H9 (cell line): ENCODE measurements around the gene IRAK1. TPM values are rescaled to one million over a fixed set of nuclear protein-coding genes. Genes with fewer than 3 reads are reported as not detected.
A peak's percentile ranks its signal among the peaks of the same experiment; 100 is the strongest.

ENCODE experiments used
- DNase-seq: peaks from one replicate; pipeline ENCODE4 v3.0.0-alpha.2; 2017
- H2AFZ ChIP-seq: one replicate; pipeline ENCODE4 v1.6.1; 2013; ENCODE audit warnings: mild to moderate bottlenecking, low read length, control low read depth, moderate library complexity
- H2AK5ac ChIP-seq: 2 replicates; pipeline ENCODE4 v1.6.1; 2013; ENCODE audit warnings: low read length, control low read depth, mixed read lengths; ENCODE audit not compliant: insufficient read length
- H2BK120ac ChIP-seq: one replicate; pipeline ENCODE4 v1.6.1; 2013; ENCODE audit warnings: low read depth, mild to moderate bottlenecking, low read length, control low read depth, inconsistent platforms; ENCODE audit not compliant: poor library complexity, severe bottlenecking
- H2BK12ac ChIP-seq: 2 replicates; pipeline ENCODE4 v1.6.1; 2013; ENCODE audit warnings: low read length, control low read depth, mixed read lengths, low read depth; ENCODE audit not compliant: insufficient read length
- H2BK15ac ChIP-seq: 2 replicates; pipeline ENCODE4 v1.6.1; 2013; ENCODE audit warnings: low read depth, low read length, control low read depth
- H2BK20ac ChIP-seq: one replicate; pipeline ENCODE4 v1.6.1; 2013; ENCODE audit warnings: low read depth, mild to moderate bottlenecking, low read length, control low read depth, inconsistent platforms; ENCODE audit not compliant: poor library complexity, severe bottlenecking
- H2BK5ac ChIP-seq: 2 replicates; pipeline ENCODE4 v1.6.1; 2013; ENCODE audit warnings: low read length, control low read depth, mixed read lengths; ENCODE audit not compliant: insufficient read length
- H3K14ac ChIP-seq: 2 replicates; pipeline ENCODE4 v1.6.1; 2013; ENCODE audit warnings: low read length, control low read depth; ENCODE audit not compliant: insufficient read depth
- H3K18ac ChIP-seq: 2 replicates; pipeline ENCODE4 v1.6.1; 2013; ENCODE audit warnings: low read depth, mild to moderate bottlenecking, mixed read lengths, low read length, control low read depth; ENCODE audit not compliant: insufficient read length
- H3K23ac ChIP-seq: 2 replicates; pipeline ENCODE4 v1.6.1; 2013; ENCODE audit warnings: low read length, control low read depth, mixed read lengths, low read depth; ENCODE audit not compliant: insufficient read length
- H3K23me2 ChIP-seq: 2 replicates; pipeline ENCODE4 v1.6.1; 2013; ENCODE audit warnings: low read depth, mild to moderate bottlenecking, mixed read lengths, low read length, control low read depth; ENCODE audit not compliant: insufficient read length, poor library complexity, severe bottlenecking
- H3K27ac ChIP-seq: 2 replicates; pipeline ENCODE4 v1.5.1; 2013; ENCODE audit warnings: low read length, control low read depth, mixed read lengths, low read depth; ENCODE audit not compliant: insufficient read length
- H3K27me3 ChIP-seq: 2 replicates; pipeline ENCODE4 v1.6.1; 2013; ENCODE audit warnings: low read length, control low read depth, inconsistent platforms; ENCODE audit not compliant: insufficient read depth
- H3K4ac ChIP-seq: 2 replicates; pipeline ENCODE4 v1.6.1; 2013; ENCODE audit warnings: low read depth, mild to moderate bottlenecking, control low read depth, inconsistent platforms, low read length, moderate library complexity
- H3K4me1 ChIP-seq: 2 replicates; pipeline ENCODE4 v1.6.1; 2013; ENCODE audit warnings: low read length, control low read depth, inconsistent platforms; ENCODE audit not compliant: insufficient read depth
- H3K4me2 ChIP-seq: 2 replicates; pipeline ENCODE4 v1.6.1; 2013; ENCODE audit warnings: low read length, control low read depth, mixed read lengths; ENCODE audit not compliant: insufficient read length, insufficient read depth
- H3K56ac ChIP-seq: 2 replicates; pipeline ENCODE4 v1.6.1; 2013; ENCODE audit warnings: low read depth, mild to moderate bottlenecking, mixed read lengths, low read length, control low read depth; ENCODE audit not compliant: insufficient read length
- H3K79me1 ChIP-seq: 2 replicates; pipeline ENCODE4 v1.6.1; 2013; ENCODE audit warnings: low read depth, mild to moderate bottlenecking, moderate library complexity, low read length, control low read depth, inconsistent platforms; ENCODE audit not compliant: insufficient read depth, poor library complexity, severe bottlenecking
- H3K79me2 ChIP-seq: 2 replicates; pipeline ENCODE4 v1.6.1; 2013; ENCODE audit warnings: low read length, control low read depth, inconsistent platforms; ENCODE audit not compliant: insufficient read depth
- H3K9ac ChIP-seq: 2 replicates; pipeline ENCODE4 v1.6.1; 2013; ENCODE audit warnings: low read length, control low read depth, mixed read lengths; ENCODE audit not compliant: insufficient read length; ENCODE audit errors: extremely low read depth
- H3K9me3 ChIP-seq: one replicate; pipeline ENCODE4 v1.6.1; 2013; ENCODE audit warnings: low read depth, low read length, inconsistent platforms; ENCODE audit not compliant: control insufficient read depth
- H3T11ph ChIP-seq: one replicate; pipeline ENCODE4 v1.6.1; 2013; ENCODE audit warnings: mild to moderate bottlenecking, low read length, control low read depth, inconsistent platforms
- H4K20me1 ChIP-seq: one replicate; pipeline ENCODE4 v1.6.1; 2013; ENCODE audit not compliant: control insufficient read depth, insufficient read length, insufficient read depth
- H4K5ac ChIP-seq: 2 replicates; pipeline ENCODE4 v1.6.1; 2013; ENCODE audit warnings: low read depth, mild to moderate bottlenecking, mixed read lengths, low read length, control low read depth; ENCODE audit not compliant: insufficient read length
- H4K8ac ChIP-seq: replicated peaks from 2 replicates; pipeline ENCODE4 v1.6.1; 2013; ENCODE audit warnings: low read length, control low read depth, mixed read lengths, low read depth; ENCODE audit not compliant: insufficient read length
- H4K91ac ChIP-seq: 2 replicates; pipeline ENCODE4 v1.6.1; 2013; ENCODE audit warnings: low read depth, mild to moderate bottlenecking, moderate library complexity, mixed read lengths, low read length, control low read depth; ENCODE audit not compliant: insufficient read length
- H3K27ac Mint-ChIP-seq, 3 experiments: 2 replicates in 2 of 3; 3 replicates in 1 of 3; pipeline ENCODE4 v1.8.0; 2020 to 2021; ENCODE audit warnings: mixed read lengths in 3 of 3, mild to moderate bottlenecking in 1 of 3, moderate library complexity in 1 of 3
- H3K27me3 Mint-ChIP-seq: 2 replicates; pipeline ENCODE4 v1.8.0; 2021; ENCODE audit warnings: low read depth, mild to moderate bottlenecking, moderate library complexity, mixed read lengths
- H3K36me3 Mint-ChIP-seq, 3 experiments: 2 replicates in 2 of 3; 3 replicates in 1 of 3; pipeline ENCODE4 v1.8.0; 2020 to 2021; ENCODE audit warnings: low read depth in 3 of 3, mixed read lengths in 3 of 3; ENCODE audit not compliant: insufficient read depth in 1 of 3
- H3K4me1 Mint-ChIP-seq, 2 experiments: 2 replicates each; pipeline ENCODE4 v1.8.0; 2020; ENCODE audit warnings: mixed read lengths in 2 of 2
- H3K4me3 Mint-ChIP-seq, 2 experiments: 2 replicates in 1 of 2; 3 replicates in 1 of 2; pipeline ENCODE4 v1.8.0; 2020 to 2021; ENCODE audit warnings: mild to moderate bottlenecking in 2 of 2, mixed read lengths in 2 of 2, moderate library complexity in 1 of 2
- H3K9me3 Mint-ChIP-seq, 2 experiments: 2 replicates in 1 of 2; 3 replicates in 1 of 2; pipeline ENCODE4 v1.8.0; 2020; ENCODE audit warnings: mild to moderate bottlenecking in 2 of 2, mixed read lengths in 2 of 2, moderate library complexity in 1 of 2
- WGBS: extraction: QIAGEN DNeasy Blood & Tissue Kit; methylation state at CpG from one replicate; pipeline ENCODE4 v1.1.7; 2013; ENCODE audit warnings: missing lambda C conversion rate, low lambda C conversion rate, mixed read lengths; ENCODE audit not compliant: insufficient read length; ENCODE audit errors: extremely low coverage; 5-methylcytosine and 5-hydroxymethylcytosine counted together
- total RNA-seq: library from RNA; stranded (reverse); gene quantifications from 2 replicates; pipeline ENCODE4 v1.2.1, GENCODE V29; 2021
- TF ChIP-seq, protein P1 (sequence below): fragments of 200-600 bp; sonication (generic); conservative IDR thresholded peaks from 3 replicates; pipeline ENCODE4 v1.8.0; 2021; ENCODE audit warnings: antibody characterized with exemption, mild to moderate bottlenecking

IRAK1 gene
- total RNA-seq, 1 experiment from 2014 or later = 98.4 TPM

DNA sequence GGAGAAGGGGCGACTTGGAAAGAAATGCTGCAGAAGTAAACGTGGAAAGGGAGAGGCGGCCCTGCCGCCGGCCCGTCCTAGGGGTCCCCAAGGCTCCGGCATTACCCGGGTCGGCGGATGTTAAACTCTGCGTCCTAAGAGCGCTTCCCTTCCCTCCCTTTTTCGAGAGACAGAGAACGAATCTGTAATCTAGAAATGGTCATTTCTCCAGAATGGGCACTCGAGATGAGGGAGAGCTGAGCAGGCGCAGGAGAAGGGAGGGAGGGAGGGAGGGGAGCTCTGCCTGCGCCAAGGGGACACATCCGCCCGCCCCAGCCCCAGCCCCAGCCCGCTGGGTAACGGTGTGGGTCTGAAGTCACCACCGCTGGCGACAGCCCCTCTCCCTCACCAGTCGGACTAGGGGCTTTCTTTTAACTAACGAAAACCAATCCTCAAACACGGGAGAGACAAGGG lies 49.8 kb downstream of the IRAK1 start:
- peak overlapping the region; percentile 100 for H3K4me3 Mint-ChIP-seq
- Histone ChIP-seq H3K27me3 (no peaks in the 10 kb centered on the region), H4K20me1 (no peaks in the 10 kb centered on the region), H3K14ac (no peak overlapping the region), H3K79me1 (peaks cover 1% of the 10 kb centered on the region), H2BK20ac (no peak overlapping the region), H3K9ac (peak overlapping the region; percentile 4), H3K4me1 (peaks cover 4% of the 10 kb centered on the region; the same call in 1 of the 2 replicates), H3K23ac (no peak overlapping the region), H3K23me2 (peaks cover 18% of the 10 kb centered on the region), H2AFZ (no peak overlapping the region), H2BK15ac (no peak overlapping the region), H3T11ph (no peak overlapping the region), H2AK5ac (no peak overlapping the region), H2BK120ac (no peak overlapping the region), H3K18ac (no peak overlapping the region), H3K79me2 (peaks cover 47% of the 10 kb centered on the region; the same call in 1 of the 2 replicates), H4K91ac (no peak overlapping the region), H4K5ac (no peak overlapping the region), H4K8ac (no peak overlapping the region), H3K9me3 (no peaks in the 10 kb centered on the region), H3K4ac (no peak overlapping the region), H2BK5ac (no peak overlapping the region), H3K56ac (no peak overlapping the region), H3K4me2 (peak overlapping the region; percentile 80), H3K27ac (no peak overlapping the region), H2BK12ac (no peak overlapping the region)
- no peak for DNase-seq
- WGBS = no CpG with 5 or more reads among the region's 26 CpGs
- no peaks in the 10 kb centered on the region for H3K27me3 Mint-ChIP-seq
- TF ChIP-seq, protein P1, sequence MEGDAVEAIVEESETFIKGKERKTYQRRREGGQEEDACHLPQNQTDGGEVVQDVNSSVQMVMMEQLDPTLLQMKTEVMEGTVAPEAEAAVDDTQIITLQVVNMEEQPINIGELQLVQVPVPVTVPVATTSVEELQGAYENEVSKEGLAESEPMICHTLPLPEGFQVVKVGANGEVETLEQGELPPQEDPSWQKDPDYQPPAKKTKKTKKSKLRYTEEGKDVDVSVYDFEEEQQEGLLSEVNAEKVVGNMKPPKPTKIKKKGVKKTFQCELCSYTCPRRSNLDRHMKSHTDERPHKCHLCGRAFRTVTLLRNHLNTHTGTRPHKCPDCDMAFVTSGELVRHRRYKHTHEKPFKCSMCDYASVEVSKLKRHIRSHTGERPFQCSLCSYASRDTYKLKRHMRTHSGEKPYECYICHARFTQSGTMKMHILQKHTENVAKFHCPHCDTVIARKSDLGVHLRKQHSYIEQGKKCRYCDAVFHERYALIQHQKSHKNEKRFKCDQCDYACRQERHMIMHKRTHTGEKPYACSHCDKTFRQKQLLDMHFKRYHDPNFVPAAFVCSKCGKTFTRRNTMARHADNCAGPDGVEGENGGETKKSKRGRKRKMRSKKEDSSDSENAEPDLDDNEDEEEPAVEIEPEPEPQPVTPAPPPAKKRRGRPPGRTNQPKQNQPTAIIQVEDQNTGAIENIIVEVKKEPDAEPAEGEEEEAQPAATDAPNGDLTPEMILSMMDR = no peak
- H3K36me3 Mint-ChIP-seq = peaks cover 9 to 26% (median 9%) of the 10 kb centered on the region in 3 experiments
- peaks cover 4 to 5% of the 10 kb centered on the region in 2 experiments; a peak in 3 of 5 replicates for H3K9me3 Mint-ChIP-seq
- peaks cover 42 to 53% of the 10 kb centered on the region in 2 experiments for H3K4me1 Mint-ChIP-seq
- H3K27ac Mint-ChIP-seq = peak overlapping the region; percentile 58 to 90 (median 79); a peak in 4 of 7 replicates
